Mammary epithelial cell (primary cell): ENCODE data around the gene TBATA.

Experiments
- EZH2 ChIP-seq: IDR thresholded peaks from 2 replicates; pipeline ENCODE4 v1.6.1; 2012; ENCODE audit warnings: low read length, inconsistent platforms, borderline replicate concordance
- TF ChIP-seq, protein P1 (sequence below), 2 donors: IDR thresholded peaks in 1 of 2; conservative IDR thresholded peaks in 1 of 2; 2 replicates each; pipeline ENCODE4 v1.5.1; 2011 to 2012; ENCODE audit warnings: inconsistent platforms in 2 of 2, low read length in 2 of 2, mild to moderate bottlenecking in 2 of 2, control low read depth in 1 of 2, low read depth in 1 of 2; ENCODE audit not compliant: insufficient read depth in 1 of 2; ENCODE audit errors: extremely low read depth in 1 of 2

DNA sequence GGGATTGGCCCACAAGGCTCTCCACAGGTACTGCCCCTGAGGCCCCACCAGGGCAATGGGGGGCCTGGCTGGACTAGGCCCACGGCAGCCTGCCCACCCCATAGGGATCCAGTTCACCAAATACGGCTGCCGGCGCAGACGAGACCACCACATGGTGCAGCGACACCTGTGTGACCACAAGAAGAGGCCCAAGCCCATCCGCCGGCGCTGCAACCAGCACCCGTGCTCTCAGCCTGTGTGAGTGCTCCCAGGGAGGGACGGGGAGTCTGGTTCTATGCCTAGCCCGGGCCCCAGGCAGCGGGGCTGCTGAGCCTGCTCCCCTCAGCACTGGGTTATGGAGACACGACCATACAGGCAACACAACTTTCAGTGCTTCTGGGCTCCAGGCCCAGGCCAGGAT is 33.2 kb downstream of the TBATA start:
- TF ChIP-seq, protein P1, sequence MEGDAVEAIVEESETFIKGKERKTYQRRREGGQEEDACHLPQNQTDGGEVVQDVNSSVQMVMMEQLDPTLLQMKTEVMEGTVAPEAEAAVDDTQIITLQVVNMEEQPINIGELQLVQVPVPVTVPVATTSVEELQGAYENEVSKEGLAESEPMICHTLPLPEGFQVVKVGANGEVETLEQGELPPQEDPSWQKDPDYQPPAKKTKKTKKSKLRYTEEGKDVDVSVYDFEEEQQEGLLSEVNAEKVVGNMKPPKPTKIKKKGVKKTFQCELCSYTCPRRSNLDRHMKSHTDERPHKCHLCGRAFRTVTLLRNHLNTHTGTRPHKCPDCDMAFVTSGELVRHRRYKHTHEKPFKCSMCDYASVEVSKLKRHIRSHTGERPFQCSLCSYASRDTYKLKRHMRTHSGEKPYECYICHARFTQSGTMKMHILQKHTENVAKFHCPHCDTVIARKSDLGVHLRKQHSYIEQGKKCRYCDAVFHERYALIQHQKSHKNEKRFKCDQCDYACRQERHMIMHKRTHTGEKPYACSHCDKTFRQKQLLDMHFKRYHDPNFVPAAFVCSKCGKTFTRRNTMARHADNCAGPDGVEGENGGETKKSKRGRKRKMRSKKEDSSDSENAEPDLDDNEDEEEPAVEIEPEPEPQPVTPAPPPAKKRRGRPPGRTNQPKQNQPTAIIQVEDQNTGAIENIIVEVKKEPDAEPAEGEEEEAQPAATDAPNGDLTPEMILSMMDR (conservative IDR thresholded peaks at IDR 0.05 in 1 of 2, IDR thresholded peaks at IDR 0.05 in 1 of 2; ENCODE audit: extremely low read depth in 1 of 2, insufficient read depth in 1 of 2, low read depth in 1 of 2, low read length in 2 of 2): no peak
- no peak for TF ChIP-seq EZH2
